Thyroid gland (tissue), 4 donors: Measurements from ENCODE around the gene OBSCN. TPM values are rescaled to one million over a fixed set of nuclear protein-coding genes. Genes with fewer than 3 reads are reported as not detected.
"Not testable (repeated sequence)": the region's sequence is repeated elsewhere in the genome, so short reads cannot be mapped to it uniquely, and the experiment has no call there.

Experiments used
- DNase-seq, 2 donors: peaks; one replicate each; pipeline ENCODE4 v3.0.0-alpha.2; 2019
- H3K27ac ChIP-seq, 3 donors: fragments of 200-600 bp; sonication (generic); 1 replicate in 2 of 3; 2 replicates in 1 of 3; pipeline ENCODE4 v1.5.1; 2016 to 2019; ENCODE audit warnings: mild to moderate bottlenecking in 1 of 3, moderate library complexity in 1 of 3
- H3K27me3 ChIP-seq: fragments of 200-600 bp; sonication (generic); one replicate; pipeline ENCODE4 v1.5.1; 2019
- H3K36me3 ChIP-seq, 2 donors: fragments of 200-600 bp; sonication (generic); one replicate each; pipeline ENCODE4 v1.5.1; 2016 to 2019
- H3K4me1 ChIP-seq, 2 donors: fragments of 200-600 bp; sonication (generic); one replicate each; pipeline ENCODE4 v1.5.1; 2017 to 2019
- H3K4me3 ChIP-seq, 3 donors: fragments of 200-600 bp; sonication (generic); replicated peaks in 1 of 3; 1 replicate in 2 of 3; 2 replicates in 1 of 3; pipeline ENCODE4 v1.5.1; 2016; ENCODE audit warnings: mild to moderate bottlenecking in 1 of 3
- H3K9me3 ChIP-seq: fragments of 200-600 bp; sonication (generic); one replicate; pipeline ENCODE4 v1.5.1; 2017
- CTCF ChIP-seq, 6 experiments: fragments of 200-600 bp in 3 of 6; fragments of 450-650 bp in 3 of 6; sonication (generic) in 3 of 6; IDR thresholded peaks; one replicate each; pipeline ENCODE4 v1.5.1; 2016 to 2019; ENCODE audit warnings: antibody characterized with exemption in 6 of 6, mild to moderate bottlenecking in 2 of 6, inconsistent platforms in 1 of 6, moderate library complexity in 1 of 6
- POLR2A ChIP-seq, 2 donors: fragments of 450-650 bp; IDR thresholded peaks; one replicate each; pipeline ENCODE4 v1.6.1; 2017; ENCODE audit warnings: antibody characterized with exemption in 2 of 2, mild to moderate bottlenecking in 2 of 2, moderate library complexity in 1 of 2
- WGBS, 2 donors: methylation state at CpG; one replicate each; pipeline ENCODE4 v1.1.5; 2017; 5-methylcytosine and 5-hydroxymethylcytosine counted together
- intact Hi-C: fragments of 100-400 bp; cut with DNase I; formaldehyde crosslinking; loops from one replicate; pipeline ENCODE4 v1.15.1; 2023
- total RNA-seq, 4 donors: library from RNA; depleted of rRNA; stranded (reverse); fragments of >200 nt; gene quantifications; one replicate each; pipeline ENCODE4 v1.2.3, GENCODE V29; 2016

Gene OBSCN
- total RNA-seq, 4 donors from 2014 or later: 24.0 to 35.1 (median 31.5) TPM

- no peak overlapping the region for H3K27ac ChIP-seq
- no peaks in the 10 kb centered on the region for H3K36me3 ChIP-seq
- no peaks in the 10 kb centered on the region for H3K27me3 ChIP-seq
- no peak for DNase-seq
- no peak overlapping the region for H3K4me3 ChIP-seq
- H3K4me1 ChIP-seq: no peaks in the 10 kb centered on the region
- WGBS, 2 donors: 93 to 94% methylated on average over 20 to 24 of the region's 24 CpGs
- intact Hi-C loops: no loop called here
- TF ChIP-seq POLR2A (IDR thresholded peaks at IDR 0.05): no peak
- TF ChIP-seq CTCF (IDR thresholded peaks at IDR 0.05): no peak
- H3K9me3 ChIP-seq: no peaks in the 10 kb centered on the region
Observed at GRCh38 chr1:228264090-228264829, 56.4 kb downstream of the OBSCN start.

- H3K27me3 ChIP-seq: no peaks in the 10 kb centered on the region
- no peaks in the 10 kb centered on the region for H3K4me1 ChIP-seq
- H3K27ac ChIP-seq: no peak overlapping the region
- intact Hi-C loops: no loop called here
- TF ChIP-seq CTCF (IDR thresholded peaks at IDR 0.05) (no peak), POLR2A (IDR thresholded peaks at IDR 0.05) (no peak)
- no peaks in the 10 kb centered on the region for H3K9me3 ChIP-seq
- no peak overlapping the region for H3K4me3 ChIP-seq
- H3K36me3 ChIP-seq: no peaks in the 10 kb centered on the region
- DNase-seq: no peak
Observed at GRCh38 chr1:228265167-228265566, 57.3 kb downstream of the OBSCN start.

- no peaks in the 10 kb centered on the region for H3K36me3 ChIP-seq
- WGBS, 2 donors: 91 to 94% methylated on average over 18 to 22 of the region's 22 CpGs
Observed at GRCh38 chr1:228267962-228268880, 60.4 kb downstream of the OBSCN start.

GRCh38 chr1:228268881-228269265, 61.0 kb downstream of the OBSCN start:
- Histone ChIP-seq H3K4me3 (no peak overlapping the region), H3K4me1 (no peaks in the 10 kb centered on the region), H3K9me3 (no peaks in the 10 kb centered on the region), H3K36me3 (no peaks in the 10 kb centered on the region), H3K27ac (no peak overlapping the region), H3K27me3 (no peaks in the 10 kb centered on the region)
- no peak for DNase-seq
- WGBS, 2 donors: 92 to 94% methylated on average over 8 of the region's 8 CpGs
- intact Hi-C loops: no loop called here
- no peak for TF ChIP-seq POLR2A (IDR thresholded peaks at IDR 0.05)

More at GRCh38 chr1:228267962-228268880, 60.4 kb downstream of the OBSCN start:
- Histone ChIP-seq H3K27me3 (no peaks in the 10 kb centered on the region), H3K27ac (no peak overlapping the region), H3K4me3 (no peak overlapping the region), H3K9me3 (no peaks in the 10 kb centered on the region), H3K4me1 (no peaks in the 10 kb centered on the region)
- DNase-seq: no peak
- no peak for TF ChIP-seq CTCF (IDR thresholded peaks at IDR 0.05)
- no peak for TF ChIP-seq POLR2A (IDR thresholded peaks at IDR 0.05)
- intact Hi-C loops: no loop called here

GRCh38 chr1:228269431-228269830, 61.6 kb downstream of the OBSCN start:
- DNase-seq, H3K4me1 ChIP-seq, H3K4me3 ChIP-seq, H3K27me3 ChIP-seq, H3K9me3 ChIP-seq, H3K27ac ChIP-seq, H3K36me3 ChIP-seq, intact Hi-C loops: not testable (repeated sequence)
- WGBS, 2 donors: 96% methylated on average over 13 to 16 of the region's 17 CpGs

- Histone ChIP-seq H3K4me3 (no peak overlapping the region), H3K27me3 (no peaks in the 10 kb centered on the region), H3K27ac (no peak overlapping the region), H3K9me3 (no peaks in the 10 kb centered on the region), H3K36me3 (no peaks in the 10 kb centered on the region), H3K4me1 (peaks cover under 1 to 2% of the 10 kb centered on the region in 2 donors)
- no peak for TF ChIP-seq CTCF (IDR thresholded peaks at IDR 0.05)
- TF ChIP-seq POLR2A (IDR thresholded peaks at IDR 0.05): no peak
- 84% methylated on average over 1 of the region's 1 CpG for WGBS, 2 donors
- no peak for DNase-seq
- intact Hi-C loops: no loop called here
Observed at GRCh38 chr1:228270032-228270431, 62.2 kb downstream of the OBSCN start.
